Mesenchymal stem cell (in vitro differentiated cells and primary cell): Measurements from ENCODE around the gene PASD1.

ENCODE experiments used
- DNase-seq: peaks from one replicate; pipeline ENCODE4 v3.0.0-alpha.2; 2013
- H2AFZ ChIP-seq: one replicate; pipeline ENCODE4 v1.6.1; 2013; ENCODE audit warnings: low read depth, mild to moderate bottlenecking, control low read depth, inconsistent platforms, low read length, moderate library complexity
- H2AK5ac ChIP-seq: 2 replicates; pipeline ENCODE4 v1.6.1; 2013; ENCODE audit warnings: low read length, moderate library complexity, mild to moderate bottlenecking, inconsistent platforms; ENCODE audit not compliant: severe bottlenecking
- H2BK120ac ChIP-seq: one replicate; pipeline ENCODE4 v1.6.1; 2013; ENCODE audit warnings: low read depth, mild to moderate bottlenecking, inconsistent platforms, low read length, moderate library complexity
- H2BK12ac ChIP-seq, 2 experiments: one replicate each; pipeline ENCODE4 v1.6.1; 2013; ENCODE audit warnings: inconsistent platforms in 2 of 2, low read length in 2 of 2, mild to moderate bottlenecking in 2 of 2, moderate library complexity in 2 of 2, control low read depth in 1 of 2
- H2BK15ac ChIP-seq: one replicate; pipeline ENCODE4 v1.6.1; 2013; ENCODE audit warnings: mild to moderate bottlenecking, low read depth, inconsistent platforms; ENCODE audit not compliant: poor library complexity, severe bottlenecking
- H2BK5ac ChIP-seq: 2 replicates; pipeline ENCODE4 v1.6.1; 2013; ENCODE audit warnings: low read depth, mild to moderate bottlenecking, low read length, control low read depth, inconsistent platforms; ENCODE audit not compliant: poor library complexity, severe bottlenecking
- H3K14ac ChIP-seq, 2 experiments: one replicate each; pipeline ENCODE4 v1.6.1; 2013; ENCODE audit warnings: inconsistent platforms in 2 of 2, low read length in 2 of 2, control low read depth in 1 of 2, mild to moderate bottlenecking in 1 of 2, moderate library complexity in 1 of 2
- H3K18ac ChIP-seq, 2 experiments: one replicate each; pipeline ENCODE4 v1.6.1; 2013; ENCODE audit warnings: inconsistent platforms in 2 of 2, low read length in 2 of 2, control low read depth in 1 of 2, low read depth in 1 of 2, mild to moderate bottlenecking in 1 of 2
- H3K23ac ChIP-seq, 2 experiments: one replicate each; pipeline ENCODE4 v1.6.1; 2013; ENCODE audit warnings: inconsistent platforms in 2 of 2, low read length in 2 of 2, mild to moderate bottlenecking in 2 of 2, moderate library complexity in 2 of 2, control low read depth in 1 of 2
- H3K27ac ChIP-seq: 2 replicates; pipeline ENCODE4 v1.5.1; 2013; ENCODE audit warnings: mild to moderate bottlenecking, moderate library complexity, low read length, control low read depth, inconsistent platforms; ENCODE audit not compliant: poor library complexity, severe bottlenecking
- H3K27me3 ChIP-seq, 2 experiments: 2 replicates each; pipeline versions ENCODE4 v1.6.1 to v1.7.0; 2013; ENCODE audit warnings: low read length in 2 of 2, mild to moderate bottlenecking in 2 of 2, moderate library complexity in 2 of 2, control low read depth in 1 of 2, inconsistent platforms in 1 of 2; ENCODE audit not compliant: control insufficient read depth in 1 of 2, insufficient read depth in 1 of 2
- H3K36me3 ChIP-seq, 2 experiments: 2 replicates each; pipeline versions ENCODE4 v1.6.1 to v1.7.0; 2013; ENCODE audit warnings: low read length in 2 of 2, control low read depth in 1 of 2, inconsistent platforms in 1 of 2, low read depth in 1 of 2, mild to moderate bottlenecking in 1 of 2; ENCODE audit not compliant: insufficient read depth in 2 of 2, control insufficient read depth in 1 of 2
- H3K4ac ChIP-seq, 2 experiments: one replicate each; pipeline ENCODE4 v1.6.1; 2013; ENCODE audit warnings: inconsistent platforms in 2 of 2, low read length in 2 of 2, mild to moderate bottlenecking in 2 of 2, moderate library complexity in 2 of 2, control low read depth in 1 of 2, low read depth in 1 of 2
- H3K4me1 ChIP-seq: 2 replicates; pipeline ENCODE4 v1.6.1; 2013; ENCODE audit warnings: low read depth, low read length, control low read depth; ENCODE audit not compliant: control insufficient read depth, insufficient read depth
- H3K4me2 ChIP-seq: 2 replicates; pipeline ENCODE4 v1.6.1; 2013; ENCODE audit warnings: low read length, mild to moderate bottlenecking, inconsistent platforms; ENCODE audit not compliant: poor library complexity, severe bottlenecking
- H3K4me3 ChIP-seq, 2 experiments: 2 replicates each; pipeline versions ENCODE4 v1.5.1 to v1.7.0; 2013; ENCODE audit warnings: low read length in 2 of 2, mild to moderate bottlenecking in 2 of 2, control low read depth in 1 of 2, low read depth in 1 of 2; ENCODE audit not compliant: insufficient read depth in 1 of 2
- H3K79me1 ChIP-seq: replicated peaks from 2 replicates; pipeline ENCODE4 v1.6.1; 2013; ENCODE audit warnings: mild to moderate bottlenecking, control low read depth, low read length, inconsistent platforms; ENCODE audit not compliant: poor library complexity, severe bottlenecking
- H3K9ac ChIP-seq: 2 replicates; pipeline ENCODE4 v1.7.0; 2013; ENCODE audit warnings: mild to moderate bottlenecking, low read length, moderate library complexity
- H3K9me3 ChIP-seq: 2 replicates; pipeline ENCODE4 v1.7.0; 2013; ENCODE audit warnings: mild to moderate bottlenecking, low read length; ENCODE audit not compliant: control insufficient read depth
- H4K8ac ChIP-seq: one replicate; pipeline ENCODE4 v1.6.1; 2013; ENCODE audit warnings: inconsistent platforms, mild to moderate bottlenecking, low read length, moderate library complexity
- H4K91ac ChIP-seq: one replicate; pipeline ENCODE4 v1.6.1; 2013; ENCODE audit warnings: mild to moderate bottlenecking, low read length, inconsistent platforms
- WGBS: methylation state at CpG from one replicate; pipeline ENCODE4 v1.1.7; 2013; ENCODE audit warnings: mixed read lengths; 5-methylcytosine and 5-hydroxymethylcytosine counted together

PASD1 gene

GRCh38 chrX:151711787-151712186 lies 148.3 kb downstream of the PASD1 start:
- Histone ChIP-seq H3K79me1 (no peaks in the 10 kb centered on the region), H4K8ac (no peak overlapping the region), H2AFZ (no peak overlapping the region), H4K91ac (no peak overlapping the region), H3K14ac (no peak overlapping the region), H3K9me3 (no peaks in the 10 kb centered on the region), H2BK5ac (no peak overlapping the region), H2AK5ac (no peak overlapping the region), H3K18ac (no peak overlapping the region), H3K36me3 (no peaks in the 10 kb centered on the region), H2BK12ac (no peak overlapping the region), H3K4me3 (no peak overlapping the region), H3K27me3 (peaks cover 0 to 58% of the 10 kb centered on the region in 2 experiments), H2BK120ac (no peak overlapping the region), H2BK15ac (no peak overlapping the region), H3K4me2 (no peak overlapping the region), H3K4me1 (no peaks in the 10 kb centered on the region), H3K9ac (no peak overlapping the region), H3K27ac (no peak overlapping the region), H3K23ac (no peak overlapping the region), H3K4ac (no peak overlapping the region)
- no peak for DNase-seq
- 0% methylated on average over 1 of the region's 2 CpGs for WGBS

GRCh38 chrX:151712253-151712652 lies 148.8 kb downstream of the PASD1 start:
- H3K23ac ChIP-seq = no peak overlapping the region
- H2BK15ac ChIP-seq = no peak overlapping the region
- no peak for DNase-seq
- H3K36me3 ChIP-seq = no peaks in the 10 kb centered on the region
- no peak overlapping the region for H2AK5ac ChIP-seq
- H3K79me1 ChIP-seq = no peaks in the 10 kb centered on the region
- H2BK12ac ChIP-seq = no peak overlapping the region
- 64% methylated on average over 3 of the region's 3 CpGs for WGBS
- no peak overlapping the region for H2BK120ac ChIP-seq
- peaks cover 0 to 56% of the 10 kb centered on the region in 2 experiments for H3K27me3 ChIP-seq
- H3K18ac ChIP-seq = no peak overlapping the region
- H2AFZ ChIP-seq = no peak overlapping the region
- H2BK5ac ChIP-seq = no peak overlapping the region
- H3K9me3 ChIP-seq = no peaks in the 10 kb centered on the region
- H3K14ac ChIP-seq = no peak overlapping the region
- no peak overlapping the region for H4K8ac ChIP-seq
- no peak overlapping the region for H3K4me3 ChIP-seq
- H3K4ac ChIP-seq = no peak overlapping the region
- no peak overlapping the region for H4K91ac ChIP-seq
- no peak overlapping the region for H3K4me2 ChIP-seq
- H3K27ac ChIP-seq = no peak overlapping the region
- H3K4me1 ChIP-seq = no peaks in the 10 kb centered on the region
- H3K9ac ChIP-seq = no peak overlapping the region

- H3K4me1 ChIP-seq = no peaks in the 10 kb centered on the region
- H3K36me3 ChIP-seq = no peaks in the 10 kb centered on the region
- no peak overlapping the region for H2AFZ ChIP-seq
- H2BK120ac ChIP-seq = no peak overlapping the region
- H3K79me1 ChIP-seq = no peaks in the 10 kb centered on the region
- H4K91ac ChIP-seq = no peak overlapping the region
- 33% methylated on average over 3 of the region's 3 CpGs for WGBS
- no peak overlapping the region for H4K8ac ChIP-seq
- no peak overlapping the region for H2BK5ac ChIP-seq
- no peaks in the 10 kb centered on the region for H3K9me3 ChIP-seq
- H3K14ac ChIP-seq = no peak overlapping the region
- H3K4me3 ChIP-seq = no peak overlapping the region
- no peak for DNase-seq
- peaks cover 0 to 52% of the 10 kb centered on the region in 2 experiments for H3K27me3 ChIP-seq
- H3K18ac ChIP-seq = no peak overlapping the region
- H3K4ac ChIP-seq = no peak overlapping the region
- H2BK12ac ChIP-seq = no peak overlapping the region
- H3K9ac ChIP-seq = no peak overlapping the region
- H3K23ac ChIP-seq = no peak overlapping the region
- no peak overlapping the region for H2AK5ac ChIP-seq
- no peak overlapping the region for H3K27ac ChIP-seq
- H3K4me2 ChIP-seq = no peak overlapping the region
- H2BK15ac ChIP-seq = no peak overlapping the region
These were observed 150.4 kb downstream of the PASD1 start for GRCh38 chrX:151713849-151714248.

GRCh38 chrX:151714362-151714761 lies 150.9 kb downstream of the PASD1 start:
- Histone ChIP-seq H3K14ac (no peak overlapping the region), H3K4ac (no peak overlapping the region), H3K27me3 (peaks cover 0 to 47% of the 10 kb centered on the region in 2 experiments), H3K4me1 (no peaks in the 10 kb centered on the region), H3K79me1 (no peaks in the 10 kb centered on the region), H3K4me2 (no peak overlapping the region), H3K4me3 (no peak overlapping the region), H2BK120ac (no peak overlapping the region), H2BK5ac (no peak overlapping the region), H2BK15ac (no peak overlapping the region), H4K91ac (no peak overlapping the region), H3K36me3 (no peaks in the 10 kb centered on the region), H2AK5ac (no peak overlapping the region), H3K23ac (no peak overlapping the region), H2AFZ (no peak overlapping the region), H3K27ac (no peak overlapping the region), H2BK12ac (no peak overlapping the region), H4K8ac (no peak overlapping the region), H3K9ac (no peak overlapping the region), H3K18ac (no peak overlapping the region), H3K9me3 (no peaks in the 10 kb centered on the region)
- 70% methylated on average over 2 of the region's 5 CpGs for WGBS
- no peak for DNase-seq
